HepG2 (cell line): ENCODE measurements around the gene ASB3. TPM values are rescaled to one million over a fixed set of nuclear protein-coding genes. Genes with fewer than 3 reads are reported as not detected.

ENCODE experiments used
- ATF7 ChIP-seq, 2 experiments: fragments of 450-650 bp in 1 of 2; sonication (generic) in 1 of 2; formaldehyde crosslinking in 1 of 2; IDR thresholded peaks; 2 replicates each; pipeline versions ENCODE4 v1.4.0 to v1.6.1; 2016 to 2020; ENCODE audit warnings: antibody characterized with exemption in 1 of 2, mild to moderate bottlenecking in 1 of 2, missing genetic modification reagents in 1 of 2
- CC2D1A ChIP-seq: sonication (generic); formaldehyde crosslinking; IDR thresholded peaks from 2 replicates; pipeline ENCODE4 v1.8.1; 2023; ENCODE audit warnings: mild to moderate bottlenecking, missing genetic modification reagents
- CREB3 ChIP-seq: sonication (generic); formaldehyde crosslinking; IDR thresholded peaks from 2 replicates; pipeline ENCODE4 v1.5.0; 2020; ENCODE audit warnings: missing genetic modification reagents
- FOSL2 ChIP-seq: sonication (generic); formaldehyde crosslinking; IDR thresholded peaks from 2 replicates; pipeline ENCODE4 v1.4.0; 2020; ENCODE audit warnings: missing genetic modification reagents
- FOXC1 ChIP-seq: sonication (generic); formaldehyde crosslinking; IDR thresholded peaks from 2 replicates; pipeline ENCODE4 v1.8.0; 2022; ENCODE audit warnings: mild to moderate bottlenecking, missing genetic modification reagents, borderline replicate concordance
- GRHL1 ChIP-seq: sonication (generic); formaldehyde crosslinking; conservative IDR thresholded peaks from 2 replicates; pipeline ENCODE4 v1.8.0; 2022; ENCODE audit warnings: missing genetic modification reagents
- HDAC1 ChIP-seq: sonication (generic); formaldehyde crosslinking; IDR thresholded peaks from 2 replicates; pipeline ENCODE4 v1.5.1; 2020; ENCODE audit warnings: mild to moderate bottlenecking, missing genetic modification reagents
- HNRNPH1 ChIP-seq: fragments of 200-400 bp; formaldehyde crosslinking; optimal IDR thresholded peaks from 2 replicates; pipeline ENCODE3; 2017; ENCODE audit warnings: mild to moderate bottlenecking, low read depth, low read length
- HNRNPUL1 ChIP-seq: fragments of 200-400 bp; formaldehyde crosslinking; IDR thresholded peaks from 2 replicates; pipeline ENCODE4 v1.6.1; 2017; ENCODE audit warnings: low read depth, mild to moderate bottlenecking, low read length, moderate library complexity
- MTERF4 ChIP-seq: sonication (generic); formaldehyde crosslinking; IDR thresholded peaks from 2 replicates; pipeline ENCODE4 v1.8.0; 2023; ENCODE audit warnings: mild to moderate bottlenecking, missing genetic modification reagents
- MTF2 ChIP-seq: sonication (generic); formaldehyde crosslinking; IDR thresholded peaks from 2 replicates; pipeline ENCODE4 v1.5.0; 2020; ENCODE audit warnings: missing genetic modification reagents, borderline replicate concordance
- MXI1 ChIP-seq: IDR thresholded peaks from 3 replicates; pipeline ENCODE4 v1.6.1; 2012; ENCODE audit warnings: low read depth, low read length, inconsistent platforms, borderline replicate concordance
- NPAS2 ChIP-seq: sonication (generic); formaldehyde crosslinking; IDR thresholded peaks from 2 replicates; pipeline ENCODE4 v1.8.0; 2022; ENCODE audit warnings: mild to moderate bottlenecking, missing genetic modification reagents, borderline replicate concordance
- POGK ChIP-seq: sonication (generic); formaldehyde crosslinking; conservative IDR thresholded peaks from 2 replicates; pipeline ENCODE4 v1.8.0; 2022; ENCODE audit warnings: mild to moderate bottlenecking, moderate library complexity, missing genetic modification reagents
- POLR2A ChIP-seq, 2 experiments: IDR thresholded peaks; 2 replicates each; pipeline ENCODE4 v1.6.1; 2011; ENCODE audit warnings: low read depth in 2 of 2, low read length in 2 of 2, mild to moderate bottlenecking in 1 of 2, moderate library complexity in 1 of 2; ENCODE audit not compliant: insufficient read depth in 1 of 2
- SRY ChIP-seq: sonication (generic); formaldehyde crosslinking; IDR thresholded peaks from 2 replicates; pipeline ENCODE4 v1.8.0; 2022; ENCODE audit warnings: mild to moderate bottlenecking, missing genetic modification reagents
- YEATS4 ChIP-seq: sonication (generic); formaldehyde crosslinking; IDR thresholded peaks from 2 replicates; pipeline ENCODE4 v1.4.0; 2020; ENCODE audit warnings: missing genetic modification reagents, borderline replicate concordance
- ZBTB42 ChIP-seq: sonication (generic); formaldehyde crosslinking; IDR thresholded peaks from 2 replicates; pipeline ENCODE4 v1.5.0; 2020; ENCODE audit warnings: mild to moderate bottlenecking, missing genetic modification reagents
- ZMYM2 ChIP-seq: sonication (generic); formaldehyde crosslinking; IDR thresholded peaks from 2 replicates; pipeline ENCODE4 v1.8.0; 2022; ENCODE audit warnings: mild to moderate bottlenecking, missing genetic modification reagents
- ZNF17 ChIP-seq: sonication (generic); formaldehyde crosslinking; IDR thresholded peaks from 2 replicates; pipeline ENCODE4 v1.5.0; 2020; ENCODE audit warnings: mild to moderate bottlenecking, missing genetic modification reagents
- ZNF24 ChIP-seq: fragments of 450-650 bp; IDR thresholded peaks from 2 replicates; pipeline ENCODE4 v1.6.1; 2017; ENCODE audit warnings: antibody characterized with exemption, mild to moderate bottlenecking
- ZNF432 ChIP-seq: sonication (generic); formaldehyde crosslinking; IDR thresholded peaks from 2 replicates; pipeline ENCODE4 v1.5.0; 2020; ENCODE audit warnings: missing genetic modification reagents, mild to moderate bottlenecking, borderline replicate concordance
- ZNF644 ChIP-seq: IDR thresholded peaks from 2 replicates; pipeline ENCODE4 v1.6.1; 2016; ENCODE audit warnings: low read depth
- ZNF766 ChIP-seq: sonication (generic); formaldehyde crosslinking; IDR thresholded peaks from 2 replicates; pipeline ENCODE4 v1.5.0; 2020; ENCODE audit warnings: missing genetic modification reagents, borderline replicate concordance
- polyA plus RNA-seq, 8 experiments: library from polyadenylated mRNA; depleted of rRNA in 3 of 8; stranded (reverse) in 7 of 8; unstranded in 1 of 8; fragments of >200 nt; fragmentation: Illumina TruSeq in 4 of 8; extraction: Trizol in 4 of 8; gene quantifications; 2 replicates each; pipeline versions ENCODE4 v1.2.1 to v1.2.3, GENCODE V29; 2011 to 2016; ENCODE audit warnings: low read depth in 4 of 8, missing spikeins in 1 of 8, mixed read lengths in 1 of 8; ENCODE audit not compliant: insufficient read depth in 1 of 8
- total RNA-seq, 5 experiments: library from RNA; depleted of rRNA; stranded (reverse); fragments of >200 nt; fragmentation: Illumina TruSeq; extraction: Trizol; gene quantifications; 2 replicates each; pipeline ENCODE4 v1.2.3, GENCODE V29; 2016; ENCODE audit warnings: low read depth in 1 of 5

The ASB3 gene
- total and polyA plus RNA-seq, 2 of the 13 experiments (the other 11 are each of a cell fraction or from before 2014, with no cell fraction given), result 40.1 to 41.8 TPM

GRCh38 chr2:53827398-53828175 lies 40.8 kb upstream of the ASB3 start (continued):
- TF ChIP-seq CC2D1A (0 out of 2 replicates have a peak, but pooled peaks have one; percentile 19), CREB3 (CRISPR knock-in tag) (no peak), FOXC1 (CRISPR knock-in tag) (peak; percentile 26; the same call in 1 of the 2 replicates), ZNF766 (CRISPR knock-in tag) (no peak), MTF2 (CRISPR knock-in tag) (0 out of 2 replicates have a peak, but pooled peaks have one; percentile 49), HNRNPH1 (no peak), POGK (CRISPR knock-in tag) (no peak), ZMYM2 (CRISPR knock-in tag) (peak; percentile 38; the same call in 1 of the 2 replicates), HNRNPUL1 (no peak), ZNF644 (0 out of 2 replicates have a peak, but pooled peaks have one; percentile 4), GRHL1 (CRISPR knock-in tag) (no peak), MXI1 (no peak), POLR2A (IDR thresholded peaks at IDR 0.05; ENCODE audit: insufficient read depth in 1 of 2, low read depth in 2 of 2, low read length in 2 of 2) (0 out of 4 replicates have a peak, but pooled peaks of 1 of the 2 experiments have one; percentile 12), HDAC1 (CRISPR knock-in tag) (peak; percentile 25; the same call in 1 of the 2 replicates), FOSL2 (CRISPR knock-in tag) (no peak), MTERF4 (CRISPR knock-in tag) (no peak), ZNF17 (no peak), ZNF432 (no peak), SRY (CRISPR knock-in tag) (no peak), YEATS4 (peak; percentile 16; the same call in 1 of the 2 replicates), ZBTB42 (no peak), ATF7 (IDR thresholded peaks at IDR 0.05) (no peak), ATF7 (CRISPR knock-in tag; IDR thresholded peaks at IDR 0.05) (no peak), ZNF24 (0 out of 2 replicates have a peak, but pooled peaks have one; percentile 17), NPAS2 (CRISPR knock-in tag) (no peak)
